Osteoblast (primary cell): Measurements from ENCODE around the gene HOXB3. TPM values are rescaled to one million over a fixed set of nuclear protein-coding genes. Genes with fewer than 3 reads are reported as not detected.

Experiments used
- DNase-seq: peaks from one replicate; pipeline ENCODE4 v3.0.0; 2011; ENCODE audit warnings: low spot score, mixed read lengths; ENCODE audit not compliant: insufficient read length; ENCODE audit errors: missing footprints
- H2AFZ ChIP-seq: 2 replicates; pipeline ENCODE4 v1.6.0; 2011; ENCODE audit warnings: mild to moderate bottlenecking, low read length
- H3K27ac ChIP-seq: 2 replicates; pipeline ENCODE4 v1.5.1; 2011; ENCODE audit warnings: mild to moderate bottlenecking, low read depth, low read length, moderate library complexity
- H3K27me3 ChIP-seq: 2 replicates; pipeline ENCODE4 v1.6.0; 2012; ENCODE audit warnings: mild to moderate bottlenecking, control low read depth, inconsistent platforms, low read length, moderate library complexity; ENCODE audit not compliant: insufficient read depth
- H3K36me3 ChIP-seq: 2 replicates; pipeline ENCODE4 v1.5.1; 2011; ENCODE audit warnings: mild to moderate bottlenecking, low read length, control low read depth, moderate library complexity; ENCODE audit not compliant: insufficient read depth
- H3K4me1 ChIP-seq: 2 replicates; pipeline ENCODE4 v1.5.1; 2011; ENCODE audit warnings: mild to moderate bottlenecking, low read length, control low read depth, moderate library complexity; ENCODE audit not compliant: insufficient read depth
- H3K4me2 ChIP-seq: 2 replicates; pipeline ENCODE4 v1.6.0; 2011; ENCODE audit warnings: mild to moderate bottlenecking, low read length; ENCODE audit not compliant: insufficient read depth
- H3K4me3 ChIP-seq: fragments of 200-600 bp; sonication (generic); 3 replicates; pipeline ENCODE4 v1.5.1; 2012; ENCODE audit warnings: mild to moderate bottlenecking, low read length, inconsistent platforms; ENCODE audit not compliant: insufficient read depth
- H3K79me2 ChIP-seq: 2 replicates; pipeline ENCODE4 v1.6.0; 2012; ENCODE audit warnings: mild to moderate bottlenecking, low read length, control low read depth, inconsistent platforms; ENCODE audit not compliant: insufficient read depth
- H3K9me3 ChIP-seq: 2 replicates; pipeline ENCODE4 v1.5.1; 2011; ENCODE audit warnings: low read depth, low read length, control low read depth
- H4K20me1 ChIP-seq: 2 replicates; pipeline ENCODE4 v1.6.0; 2012; ENCODE audit warnings: mild to moderate bottlenecking, low read length, control low read depth; ENCODE audit not compliant: insufficient read depth
- total RNA-seq: library from RNA; depleted of rRNA; stranded (reverse); fragments of >200 nt; gene quantifications from 2 replicates; pipeline ENCODE4 v1.2.3, GENCODE V29; 2012
- TF ChIP-seq, protein P1 (sequence below): IDR thresholded peaks from 2 replicates; pipeline ENCODE4 v1.5.1; 2011; ENCODE audit warnings: mild to moderate bottlenecking, low read depth, low read length, moderate library complexity; ENCODE audit errors: extremely low read depth

The HOXB3 gene
- total RNA-seq, 1 donor, result 1.8 TPM

DNA sequence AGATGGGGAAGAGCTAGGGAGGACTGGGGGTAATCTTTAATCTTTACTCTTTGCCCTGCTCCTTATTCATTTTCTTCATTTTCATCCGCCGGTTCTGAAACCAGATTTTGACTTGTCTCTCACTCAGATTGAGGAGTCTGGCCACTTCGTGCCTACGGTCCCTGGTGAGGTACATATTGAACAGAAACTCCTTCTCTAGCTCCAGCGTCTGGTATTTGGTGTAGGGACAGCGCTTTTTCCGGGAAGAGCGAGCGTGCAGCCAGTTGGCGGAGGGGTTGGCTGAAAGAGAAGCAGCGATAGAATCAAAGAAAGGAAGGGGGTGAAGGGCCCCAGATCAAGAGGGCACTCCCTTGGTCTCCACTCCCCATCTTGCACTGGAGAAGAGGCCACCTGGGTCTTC is 32.8 kb upstream of the HOXB3 start:
- no peak for DNase-seq
- Histone ChIP-seq H3K79me2 (no peaks in the 10 kb centered on the region), H3K4me2 (no peak overlapping the region), H4K20me1 (peaks cover 10% of the 10 kb centered on the region), H3K4me1 (no peaks in the 10 kb centered on the region), H3K9me3 (no peaks in the 10 kb centered on the region), H3K36me3 (no peaks in the 10 kb centered on the region), H2AFZ (no peak overlapping the region), H3K27ac (no peak overlapping the region), H3K27me3 (peaks cover 98% of the 10 kb centered on the region), H3K4me3 (no peak overlapping the region)
- TF ChIP-seq, protein P1, sequence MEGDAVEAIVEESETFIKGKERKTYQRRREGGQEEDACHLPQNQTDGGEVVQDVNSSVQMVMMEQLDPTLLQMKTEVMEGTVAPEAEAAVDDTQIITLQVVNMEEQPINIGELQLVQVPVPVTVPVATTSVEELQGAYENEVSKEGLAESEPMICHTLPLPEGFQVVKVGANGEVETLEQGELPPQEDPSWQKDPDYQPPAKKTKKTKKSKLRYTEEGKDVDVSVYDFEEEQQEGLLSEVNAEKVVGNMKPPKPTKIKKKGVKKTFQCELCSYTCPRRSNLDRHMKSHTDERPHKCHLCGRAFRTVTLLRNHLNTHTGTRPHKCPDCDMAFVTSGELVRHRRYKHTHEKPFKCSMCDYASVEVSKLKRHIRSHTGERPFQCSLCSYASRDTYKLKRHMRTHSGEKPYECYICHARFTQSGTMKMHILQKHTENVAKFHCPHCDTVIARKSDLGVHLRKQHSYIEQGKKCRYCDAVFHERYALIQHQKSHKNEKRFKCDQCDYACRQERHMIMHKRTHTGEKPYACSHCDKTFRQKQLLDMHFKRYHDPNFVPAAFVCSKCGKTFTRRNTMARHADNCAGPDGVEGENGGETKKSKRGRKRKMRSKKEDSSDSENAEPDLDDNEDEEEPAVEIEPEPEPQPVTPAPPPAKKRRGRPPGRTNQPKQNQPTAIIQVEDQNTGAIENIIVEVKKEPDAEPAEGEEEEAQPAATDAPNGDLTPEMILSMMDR, result no peak

DNA sequence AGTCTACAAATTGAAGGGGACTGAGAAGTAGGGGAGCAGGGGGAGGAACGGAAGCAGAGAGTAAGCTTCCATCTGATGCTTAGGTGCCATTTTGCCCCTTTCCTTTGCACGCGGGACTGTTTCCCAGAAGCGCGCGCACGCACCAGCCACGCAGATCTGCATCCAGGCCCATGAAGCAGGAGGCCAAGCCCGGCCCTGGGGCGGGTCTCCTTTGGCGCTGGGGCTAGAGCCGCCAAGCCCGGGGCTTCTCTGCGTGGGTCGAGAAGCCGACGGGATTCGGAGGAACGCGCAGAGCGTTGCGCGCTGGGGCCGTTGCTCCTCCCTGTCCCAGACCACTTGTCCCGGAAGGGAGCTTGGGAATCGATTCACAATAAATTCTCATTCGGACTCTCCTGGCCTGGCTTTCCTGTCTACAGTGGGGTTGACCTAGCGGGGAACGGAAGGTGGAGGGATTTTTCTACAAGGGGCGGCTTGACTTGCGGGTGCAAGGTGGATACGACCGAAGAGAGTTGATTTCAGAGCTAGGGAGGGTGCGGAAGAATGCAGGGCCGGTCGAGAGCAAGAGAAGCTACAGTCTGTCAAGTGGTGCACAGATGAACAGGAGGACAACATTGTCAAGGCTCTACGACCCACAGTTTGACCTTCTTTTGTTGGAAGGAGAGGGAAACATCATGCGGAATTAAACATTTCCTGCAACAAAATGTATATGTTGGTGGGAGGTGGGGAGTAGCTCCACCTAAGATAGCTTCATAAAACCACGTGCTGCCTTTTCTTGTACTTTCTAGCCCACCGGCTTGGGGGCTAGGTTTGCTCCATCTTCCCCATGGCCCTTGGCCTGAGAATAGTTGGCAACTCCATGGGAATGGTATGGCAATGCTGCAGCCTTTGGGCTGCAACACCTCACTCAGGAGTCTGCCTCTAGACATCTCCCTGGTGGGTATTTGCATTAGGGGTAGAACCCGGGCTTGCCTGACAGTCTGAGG is 31.7 kb upstream of the HOXB3 start:
- H3K4me1 ChIP-seq, result no peaks in the 10 kb centered on the region
- H3K9me3 ChIP-seq, result no peaks in the 10 kb centered on the region
- no peak overlapping the region for H3K4me3 ChIP-seq
- no peak overlapping the region for H3K4me2 ChIP-seq
- no peaks in the 10 kb centered on the region for H3K79me2 ChIP-seq
- no peak overlapping the region for H3K27ac ChIP-seq
- no peak overlapping the region for H2AFZ ChIP-seq
- H4K20me1 ChIP-seq, result peaks cover 11% of the 10 kb centered on the region
- peaks cover 98% of the 10 kb centered on the region for H3K27me3 ChIP-seq
- TF ChIP-seq, protein P1, result no peak
- no peaks in the 10 kb centered on the region for H3K36me3 ChIP-seq
- no peak for DNase-seq

DNA sequence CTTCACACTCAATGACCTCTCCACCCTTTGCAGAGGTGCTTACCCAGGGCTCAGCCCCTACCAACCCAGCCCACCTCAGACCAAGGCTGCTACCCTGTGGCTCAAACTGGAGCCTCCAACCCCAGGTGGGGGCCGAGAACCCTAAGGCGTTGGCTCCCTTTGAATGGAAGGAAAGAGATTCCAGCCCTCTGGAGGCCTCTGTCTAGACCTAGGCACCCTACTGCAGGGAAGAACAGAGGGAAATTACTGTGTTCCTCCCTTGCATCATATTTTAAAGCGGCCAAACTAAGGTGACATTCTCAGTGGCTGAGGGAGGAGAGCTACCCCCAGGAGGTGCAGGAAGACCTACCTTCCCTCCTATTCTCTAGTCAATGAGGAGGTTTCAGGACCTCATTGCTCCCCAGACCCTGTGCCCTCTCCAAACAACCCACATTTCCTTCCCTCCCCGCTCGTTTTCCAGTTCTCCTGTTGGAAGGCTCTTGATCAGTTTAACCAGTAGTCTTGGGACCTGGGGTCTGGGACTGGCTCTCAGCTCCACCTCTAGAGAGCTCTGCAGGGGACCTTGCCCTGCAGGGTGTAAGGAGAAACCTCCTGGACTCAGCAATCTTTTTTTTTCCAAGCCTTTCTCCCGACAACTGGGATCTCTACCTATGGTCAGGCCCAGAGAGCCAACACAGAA is 30.6 kb upstream of the HOXB3 start:
- peaks cover 100% of the 10 kb centered on the region for H3K27me3 ChIP-seq
- H3K36me3 ChIP-seq, result no peaks in the 10 kb centered on the region
- H3K4me1 ChIP-seq, result no peaks in the 10 kb centered on the region
- no peak overlapping the region for H2AFZ ChIP-seq
- no peak overlapping the region for H3K4me2 ChIP-seq
- no peak overlapping the region for H3K4me3 ChIP-seq
- H3K9me3 ChIP-seq, result no peaks in the 10 kb centered on the region
- peaks cover 13% of the 10 kb centered on the region for H4K20me1 ChIP-seq
- H3K27ac ChIP-seq, result no peak overlapping the region
- no peak for DNase-seq
- TF ChIP-seq, protein P1, result no peak
- H3K79me2 ChIP-seq, result no peaks in the 10 kb centered on the region

- H3K4me1 ChIP-seq, result no peaks in the 10 kb centered on the region
- H3K27me3 ChIP-seq, result peaks cover 100% of the 10 kb centered on the region
- no peaks in the 10 kb centered on the region for H3K36me3 ChIP-seq
- H3K9me3 ChIP-seq, result no peaks in the 10 kb centered on the region
- H3K27ac ChIP-seq, result no peak overlapping the region
- DNase-seq, result no peak
- TF ChIP-seq, protein P1, result no peak
- no peak overlapping the region for H3K4me2 ChIP-seq
- H3K79me2 ChIP-seq, result no peaks in the 10 kb centered on the region
- peaks cover 13% of the 10 kb centered on the region for H4K20me1 ChIP-seq
- no peak overlapping the region for H3K4me3 ChIP-seq
- no peak overlapping the region for H2AFZ ChIP-seq
Observed at GRCh38 chr17:48619826-48620449, 29.9 kb upstream of the HOXB3 start.
